Neutrophil (primary cell): Measurements from ENCODE around the gene ATL2.

Source experiments
- H3K27ac ChIP-seq: fragments of 200-600 bp; sonication (generic); 2 replicates; pipeline ENCODE4 v1.5.1; 2016; ENCODE audit warnings: mild to moderate bottlenecking, moderate library complexity
- H3K27me3 ChIP-seq: fragments of 200-600 bp; sonication (generic); 2 replicates; pipeline ENCODE4 v1.6.0; 2016; ENCODE audit warnings: mild to moderate bottlenecking
- H3K36me3 ChIP-seq: fragments of 200-600 bp; sonication (generic); 2 replicates; pipeline ENCODE4 v1.5.1; 2017
- H3K4me1 ChIP-seq, 2 experiments: fragments of 200-600 bp in 1 of 2; sonication (generic) in 1 of 2; 1 replicate in 1 of 2; 2 replicates in 1 of 2; pipeline versions ENCODE4 v1.5.1 to v1.6.1; 2013 to 2016; ENCODE audit warnings: low read depth in 1 of 2, low read length in 1 of 2, mild to moderate bottlenecking in 1 of 2, moderate library complexity in 1 of 2; ENCODE audit not compliant: control insufficient read depth in 1 of 2, insufficient read depth in 1 of 2
- H3K4me3 ChIP-seq, 2 experiments: fragments of 200-600 bp in 1 of 2; sonication (generic) in 1 of 2; 1 replicate in 1 of 2; 2 replicates in 1 of 2; pipeline ENCODE4 v1.5.1; 2013 to 2016; ENCODE audit warnings: low read depth in 1 of 2, low read length in 1 of 2, mild to moderate bottlenecking in 1 of 2, moderate library complexity in 1 of 2
- H3K9me3 ChIP-seq: fragments of 200-600 bp; sonication (generic); 2 replicates; pipeline ENCODE4 v1.5.1; 2016
- CTCF ChIP-seq: fragments of 200-600 bp; sonication (generic); IDR thresholded peaks from 2 replicates; pipeline ENCODE4 v1.5.1; 2016; ENCODE audit warnings: antibody characterized with exemption

The ATL2 gene

GRCh38 chr2:38409156-38410102, 32.4 kb upstream of the ATL2 start:
- Histone ChIP-seq H3K36me3 (no peaks in the 10 kb centered on the region), H3K27me3 (no peaks in the 10 kb centered on the region), H3K9me3 (peaks cover 3% of the 10 kb centered on the region), H3K27ac (no peak overlapping the region), H3K4me1 (no peaks in the 10 kb centered on the region), H3K4me3 (no peak overlapping the region)
- TF ChIP-seq CTCF = no peak

- H3K4me1 ChIP-seq = no peaks in the 10 kb centered on the region
- TF ChIP-seq CTCF = no peak
Measured at GRCh38 chr2:38407111-38407682, 30.1 kb upstream of the ATL2 start.

GRCh38 chr2:38406597-38407110, 29.6 kb upstream of the ATL2 start:
- Histone ChIP-seq H3K27ac (no peak overlapping the region), H3K4me1 (no peaks in the 10 kb centered on the region), H3K36me3 (no peaks in the 10 kb centered on the region), H3K4me3 (no peak overlapping the region), H3K27me3 (no peaks in the 10 kb centered on the region), H3K9me3 (no peaks in the 10 kb centered on the region)
- TF ChIP-seq CTCF = no peak

More at GRCh38 chr2:38407111-38407682, 30.1 kb upstream of the ATL2 start:
- H3K27me3 ChIP-seq = no peaks in the 10 kb centered on the region
- no peaks in the 10 kb centered on the region for H3K9me3 ChIP-seq
- H3K36me3 ChIP-seq = no peaks in the 10 kb centered on the region
- H3K27ac ChIP-seq = no peak overlapping the region
- H3K4me3 ChIP-seq = no peak overlapping the region

GRCh38 chr2:38405917-38406596, 29.0 kb upstream of the ATL2 start:
- Histone ChIP-seq H3K4me1 (no peaks in the 10 kb centered on the region), H3K4me3 (no peak overlapping the region), H3K27ac (no peak overlapping the region), H3K9me3 (no peaks in the 10 kb centered on the region), H3K36me3 (no peaks in the 10 kb centered on the region), H3K27me3 (no peaks in the 10 kb centered on the region)
- TF ChIP-seq CTCF = no peak

- Histone ChIP-seq H3K27ac (no peak overlapping the region), H3K27me3 (no peaks in the 10 kb centered on the region), H3K4me3 (no peak overlapping the region), H3K9me3 (no peaks in the 10 kb centered on the region), H3K4me1 (no peaks in the 10 kb centered on the region), H3K36me3 (no peaks in the 10 kb centered on the region)
- no peak for TF ChIP-seq CTCF
Measured at GRCh38 chr2:38400513-38400912, 23.4 kb upstream of the ATL2 start.
